Dermis blood vessel endothelial cell (primary cell): ENCODE results near the gene CGRRF1. TPM values are rescaled to one million over a fixed set of nuclear protein-coding genes. Genes with fewer than 3 reads are reported as not detected.

Source experiments
- DNase-seq: peaks from one replicate; pipeline ENCODE4 v3.0.0; 2010
- total RNA-seq: library from RNA; depleted of rRNA; stranded (reverse); fragments of >200 nt; gene quantifications from 2 replicates; pipeline ENCODE4 v1.2.3, GENCODE V29; 2014

Gene CGRRF1, protein sequence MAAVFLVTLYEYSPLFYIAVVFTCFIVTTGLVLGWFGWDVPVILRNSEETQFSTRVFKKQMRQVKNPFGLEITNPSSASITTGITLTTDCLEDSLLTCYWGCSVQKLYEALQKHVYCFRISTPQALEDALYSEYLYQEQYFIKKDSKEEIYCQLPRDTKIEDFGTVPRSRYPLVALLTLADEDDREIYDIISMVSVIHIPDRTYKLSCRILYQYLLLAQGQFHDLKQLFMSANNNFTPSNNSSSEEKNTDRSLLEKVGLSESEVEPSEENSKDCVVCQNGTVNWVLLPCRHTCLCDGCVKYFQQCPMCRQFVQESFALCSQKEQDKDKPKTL
- total RNA-seq, result 13.2 and 20.8 TPM in 2 replicates

DNA sequence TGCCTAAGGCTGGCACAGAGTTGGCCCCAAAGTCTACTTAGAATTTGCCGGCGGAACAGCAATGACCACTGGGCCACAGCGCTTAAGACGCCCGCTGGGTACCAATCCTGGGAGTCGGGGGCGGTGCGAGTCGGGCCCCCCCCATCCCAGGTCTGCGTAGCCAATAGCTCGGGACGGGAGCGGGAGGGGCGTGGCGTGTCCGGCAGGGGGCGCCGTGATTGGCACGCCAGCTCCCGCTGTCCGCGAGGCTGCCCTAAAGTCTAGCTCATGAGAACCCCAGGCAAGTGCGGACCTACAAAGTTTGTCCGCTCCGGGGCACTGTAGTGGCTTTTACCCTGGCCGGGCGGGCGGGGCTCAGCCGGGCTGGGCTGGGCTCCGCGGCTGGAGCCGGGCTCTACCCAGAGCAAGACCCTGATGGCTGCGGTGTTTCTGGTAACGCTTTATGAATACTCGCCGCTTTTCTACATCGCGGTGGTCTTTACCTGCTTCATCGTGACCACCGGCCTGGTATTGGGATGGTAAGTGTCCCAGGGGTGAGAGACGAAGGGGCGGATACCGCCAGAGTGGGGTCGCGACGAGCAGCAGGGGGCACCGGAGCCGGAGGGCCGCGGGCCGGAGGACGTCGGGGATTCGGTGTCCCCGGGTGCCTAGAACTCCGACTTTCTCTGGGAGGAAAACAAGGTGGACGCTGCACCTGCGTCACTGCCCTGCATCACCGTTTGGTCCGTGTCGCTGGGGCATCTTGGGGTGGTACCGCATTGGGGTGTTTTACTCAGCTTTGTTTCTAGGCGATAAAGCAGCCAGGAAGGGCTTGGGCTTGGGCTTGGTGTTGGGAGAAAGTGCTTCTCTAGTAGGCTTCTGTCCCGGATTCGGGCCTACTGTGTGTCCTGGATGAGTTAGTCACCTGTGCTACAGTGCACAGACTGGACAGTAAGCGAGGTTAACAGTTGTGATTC, at the start of gene CGRRF1:
CGRRF1 (plus strand) TSS at position 361 of the 956 bp plus-strand sequence; CDS start at position 415, 54 bp downstream.
- DNase-seq, result peak; percentile 99

DNA sequence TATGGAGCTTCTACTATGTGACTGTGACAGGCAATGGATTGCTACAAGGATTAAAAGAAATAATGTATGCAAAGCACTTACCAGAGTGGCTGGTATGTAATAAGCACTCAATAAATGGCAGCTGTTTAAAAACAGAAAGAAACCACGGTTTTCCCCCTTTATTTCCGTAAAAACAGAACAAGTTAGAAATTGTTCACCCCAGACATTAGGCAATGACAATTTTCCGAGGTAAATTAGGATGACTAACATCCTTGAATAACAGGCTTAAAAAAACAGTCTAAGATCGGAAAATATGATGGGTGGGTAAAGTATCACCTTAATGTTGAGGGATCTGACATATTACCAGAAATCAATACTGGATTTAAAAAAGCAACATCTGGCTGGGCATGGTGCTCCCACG, 47.7 kb upstream of the CGRRF1 start:
- peak; percentile 61 for DNase-seq

DNA sequence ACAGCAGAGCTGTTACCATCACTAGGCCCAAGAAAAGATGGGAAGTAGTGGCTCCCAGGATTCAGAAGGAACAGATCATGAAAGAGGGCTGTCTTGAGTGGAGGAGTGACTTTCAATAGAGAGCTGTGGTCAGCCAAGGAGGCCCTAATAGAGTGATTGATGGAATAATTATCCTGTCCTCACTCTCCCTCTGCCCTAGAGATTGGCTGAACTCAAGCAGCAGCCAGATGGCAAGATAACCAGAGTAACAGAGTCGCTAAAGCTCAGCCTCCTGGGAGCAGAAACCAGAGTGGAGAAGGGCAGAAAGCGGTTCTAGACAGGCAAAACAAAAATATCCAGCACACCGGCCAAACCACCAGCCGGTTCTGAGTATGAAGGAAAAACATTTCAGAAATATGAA, 44.1 kb upstream of the CGRRF1 start:
- no peak for DNase-seq

DNA sequence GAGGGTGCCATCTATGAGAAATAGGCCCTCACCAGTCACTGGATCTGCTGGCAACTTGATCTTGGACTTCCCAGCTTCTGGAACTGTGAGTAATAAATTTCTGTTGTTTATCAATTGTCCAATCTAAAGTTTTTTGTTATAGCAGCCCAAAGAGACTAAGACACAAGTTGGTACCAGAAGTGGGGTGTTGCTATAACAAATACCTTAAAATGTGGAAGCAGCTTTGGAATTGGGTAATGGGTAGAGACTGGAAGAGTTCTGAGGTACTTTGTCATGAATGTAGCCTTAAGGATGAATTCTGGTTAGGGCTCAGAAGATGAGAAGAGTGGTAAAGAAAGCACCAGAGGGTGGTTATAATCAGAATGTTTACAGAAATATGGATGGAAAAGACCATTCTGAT, 42.4 kb upstream of the CGRRF1 start:
- no peak for DNase-seq

DNA sequence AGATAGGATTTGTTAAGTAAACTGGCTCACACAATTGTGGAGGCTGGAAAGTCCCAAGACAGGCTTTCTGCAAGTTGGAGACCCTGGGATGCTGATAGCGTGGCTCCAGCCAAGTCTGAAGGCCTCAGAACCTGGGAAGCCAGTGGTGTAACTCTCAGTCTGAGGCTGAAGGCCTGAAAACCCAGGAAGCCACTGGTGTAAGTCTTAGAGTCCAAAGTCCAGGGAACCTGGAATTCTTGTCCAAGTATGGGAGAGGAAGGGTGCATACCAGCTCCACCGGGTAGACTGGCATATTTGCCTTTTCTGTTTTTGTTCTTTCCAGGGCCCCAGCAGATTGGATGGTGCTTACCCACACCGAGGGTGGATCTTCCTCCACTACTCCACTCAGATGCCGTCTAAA, 39.0 kb upstream of the CGRRF1 start:
- no peak for DNase-seq

DNA sequence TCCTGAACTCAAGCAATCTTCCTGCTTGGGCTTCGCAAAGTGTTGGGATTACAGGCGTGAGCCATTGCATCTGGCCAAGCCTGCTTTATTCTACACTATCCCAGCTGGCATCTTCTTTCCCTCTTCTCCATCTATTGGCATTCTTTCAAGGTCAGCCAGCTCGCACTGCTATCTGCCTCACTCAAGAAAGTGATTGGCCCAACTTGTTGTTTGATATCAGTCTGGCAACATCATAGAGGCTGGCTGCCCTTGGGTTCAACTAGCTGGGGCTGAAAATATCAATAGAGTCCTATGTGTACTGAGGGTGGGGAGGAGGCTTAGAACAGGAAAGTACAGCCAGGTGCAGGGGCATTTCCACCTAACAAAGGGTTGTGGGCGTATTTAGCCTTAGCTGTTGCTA, 38.1 kb upstream of the CGRRF1 start:
- no peak for DNase-seq

DNA sequence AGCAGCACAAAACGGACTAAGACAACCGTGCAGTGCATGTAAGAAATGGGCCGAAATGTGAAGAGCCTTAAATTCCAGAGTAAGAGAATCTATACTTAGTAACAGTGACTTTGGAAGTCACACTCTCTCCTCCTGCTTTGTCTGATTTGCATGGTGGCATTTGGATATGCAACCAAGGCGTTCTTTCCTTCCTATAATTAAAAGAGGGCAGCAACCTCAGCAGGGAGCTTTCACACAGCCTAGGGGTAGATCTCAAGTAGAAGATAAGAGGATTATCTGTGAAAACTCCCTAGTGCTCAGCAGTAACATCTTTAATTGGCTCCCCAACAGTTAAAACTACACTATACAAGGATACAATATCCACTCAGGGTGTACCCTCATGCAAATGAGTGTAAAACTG, 37.4 kb upstream of the CGRRF1 start:
- DNase-seq, result no peak

DNA sequence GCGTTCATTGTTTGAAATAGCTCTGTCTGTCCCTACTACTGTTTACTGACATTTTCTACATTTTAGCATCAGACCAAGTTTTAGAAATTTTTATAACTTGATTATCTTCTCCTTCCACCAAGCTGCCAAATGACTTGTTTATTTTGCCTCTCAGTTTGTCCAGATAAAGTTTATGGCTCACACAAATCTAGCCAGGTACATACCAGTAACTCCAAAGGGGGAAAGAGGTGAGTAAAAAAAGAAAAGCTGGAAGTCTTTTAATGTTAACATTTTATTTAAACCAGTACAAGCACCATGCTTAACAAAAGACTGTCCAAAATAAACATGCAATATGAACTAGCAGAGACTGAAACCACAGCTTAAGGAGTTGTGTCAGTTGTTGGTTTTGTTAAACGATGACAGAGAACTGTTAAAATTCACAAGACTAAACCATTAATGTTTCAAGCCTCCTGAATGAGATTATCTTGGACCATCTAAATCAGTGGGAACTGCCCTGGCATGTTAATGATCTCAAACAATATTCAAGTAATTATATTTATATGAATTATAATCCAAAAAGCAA, 35.4 kb upstream of the CGRRF1 start:
- DNase-seq, result no peak

DNA sequence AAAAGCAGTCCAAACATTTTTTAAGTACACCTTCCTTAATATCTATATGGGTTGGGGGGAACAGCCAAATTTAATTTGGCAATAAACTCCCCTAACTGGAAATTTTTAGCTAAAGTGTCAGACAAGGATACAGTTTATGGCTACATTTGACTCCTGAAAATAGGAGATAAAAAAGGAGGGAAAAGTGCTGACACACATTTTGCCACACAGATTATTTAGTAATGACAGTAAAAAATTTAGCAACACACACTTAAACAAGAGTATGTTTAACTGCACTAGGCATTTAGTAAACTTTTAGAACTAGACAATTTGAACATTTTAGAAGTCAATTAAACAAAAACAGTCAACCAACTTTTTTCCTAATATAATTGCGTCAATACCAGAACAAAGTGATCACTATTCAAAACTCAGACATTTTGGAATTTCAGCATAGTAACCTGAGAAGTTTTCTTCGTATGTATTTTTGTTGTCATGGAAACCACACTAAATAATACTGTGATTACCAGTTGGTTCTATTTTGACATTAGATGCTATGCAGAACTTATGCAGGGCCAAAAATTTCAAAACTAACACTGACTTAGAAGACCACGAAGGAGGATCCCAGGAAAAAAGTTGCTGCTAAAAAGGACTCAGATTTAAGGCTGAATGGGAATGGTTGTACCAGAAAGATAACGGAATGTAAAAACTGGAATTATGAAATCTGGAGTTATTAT, 34.4 kb upstream of the CGRRF1 start:
- DNase-seq, result no peak

DNA sequence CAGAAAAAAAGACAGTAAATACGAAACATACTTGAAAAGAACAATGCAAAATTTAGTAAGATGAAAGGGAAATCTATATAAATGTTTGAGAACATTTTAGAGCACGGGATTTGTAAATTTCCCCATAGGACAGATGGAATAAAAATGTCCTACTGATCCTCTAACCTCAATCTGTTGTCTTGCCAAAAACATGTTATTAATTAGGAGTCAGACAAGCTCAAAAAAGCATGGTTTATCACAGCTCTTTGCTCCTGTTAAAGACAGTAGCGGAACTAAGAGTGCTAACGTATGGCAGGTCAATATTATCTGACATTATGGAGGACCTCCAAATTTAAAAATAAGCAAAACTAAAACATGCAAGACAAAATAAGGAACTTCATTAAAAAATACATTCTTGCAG, 33.8 kb upstream of the CGRRF1 start:
- no peak for DNase-seq

DNA sequence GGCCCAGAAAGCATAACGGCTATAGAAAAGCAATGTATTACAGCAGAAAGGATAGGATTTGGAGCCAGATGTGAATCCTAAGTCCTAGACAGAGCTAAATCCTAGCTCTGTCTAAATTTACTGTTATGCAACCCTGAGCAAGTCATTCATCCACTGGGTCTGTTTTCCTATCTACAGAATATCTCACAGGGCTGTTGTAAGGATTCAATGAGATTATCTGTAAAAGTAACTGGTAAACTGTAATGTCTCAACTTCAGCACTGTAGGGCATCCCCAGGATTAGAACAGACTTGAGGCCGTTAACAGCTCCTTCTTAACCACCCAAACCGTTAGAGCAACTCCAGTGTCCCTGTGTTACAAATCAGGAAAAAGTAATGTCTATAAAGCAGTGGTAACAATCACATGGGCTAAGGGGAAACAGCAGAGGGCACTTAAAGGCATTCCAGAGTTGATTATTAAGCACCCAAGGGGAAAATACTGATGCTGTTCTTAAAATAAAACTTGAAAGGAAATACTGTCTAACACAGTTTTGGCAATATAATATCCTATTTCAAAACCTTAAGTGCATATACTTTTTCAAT, 31.0 kb upstream of the CGRRF1 start:
- DNase-seq, result peak; percentile 34

DNA sequence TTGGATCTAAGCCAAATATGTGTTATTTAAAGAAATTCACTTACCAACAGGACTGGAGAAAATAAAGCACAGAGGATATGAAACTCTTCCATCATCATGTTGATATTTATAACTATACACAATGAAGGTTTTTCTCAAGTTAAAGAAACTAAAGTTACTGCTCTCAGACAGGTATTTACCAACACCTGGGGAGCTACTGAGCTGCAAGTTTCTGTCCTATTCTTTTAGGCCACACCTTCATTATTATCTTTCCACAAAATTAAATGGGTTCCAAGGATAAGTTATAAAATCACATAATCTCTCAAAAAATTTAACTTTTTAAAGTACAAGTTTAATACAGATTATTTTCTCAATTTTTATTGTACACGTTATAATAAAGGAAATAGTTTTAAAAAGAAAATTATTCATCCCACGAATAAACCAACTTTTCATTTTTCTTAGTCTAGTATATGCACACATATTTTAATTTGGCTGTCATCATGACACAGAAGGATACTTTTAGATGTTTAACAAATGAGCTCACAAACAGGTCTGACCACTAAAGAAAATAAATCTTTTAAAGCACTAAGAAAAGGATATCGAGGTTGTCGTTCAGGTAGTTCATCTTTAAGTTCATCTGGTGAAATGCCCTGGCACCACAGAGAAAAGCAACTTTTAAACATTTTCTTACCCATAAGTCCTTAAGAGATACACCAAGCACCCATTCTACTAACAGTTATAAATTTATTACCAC, 28.7 kb upstream of the CGRRF1 start:
- DNase-seq, result no peak

DNA sequence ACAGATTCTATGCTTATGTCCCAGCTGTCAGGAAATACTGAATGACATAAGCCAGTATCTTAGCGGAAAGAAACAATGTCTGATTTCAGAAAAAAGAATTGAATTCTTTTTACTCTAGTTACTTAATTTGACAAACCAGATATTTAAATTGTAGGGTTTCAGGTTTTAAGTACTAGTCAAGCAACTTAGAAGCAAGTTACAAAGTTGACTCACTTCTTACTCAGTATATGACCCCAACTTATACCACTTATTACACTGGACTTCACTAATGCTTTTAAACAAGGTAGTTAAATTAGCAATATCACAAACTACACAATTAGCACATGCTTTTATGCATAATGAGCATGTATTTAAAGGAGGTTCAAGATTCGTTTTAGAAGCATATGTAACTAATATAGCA, 28.0 kb upstream of the CGRRF1 start:
- DNase-seq, result peak; percentile 37

DNA sequence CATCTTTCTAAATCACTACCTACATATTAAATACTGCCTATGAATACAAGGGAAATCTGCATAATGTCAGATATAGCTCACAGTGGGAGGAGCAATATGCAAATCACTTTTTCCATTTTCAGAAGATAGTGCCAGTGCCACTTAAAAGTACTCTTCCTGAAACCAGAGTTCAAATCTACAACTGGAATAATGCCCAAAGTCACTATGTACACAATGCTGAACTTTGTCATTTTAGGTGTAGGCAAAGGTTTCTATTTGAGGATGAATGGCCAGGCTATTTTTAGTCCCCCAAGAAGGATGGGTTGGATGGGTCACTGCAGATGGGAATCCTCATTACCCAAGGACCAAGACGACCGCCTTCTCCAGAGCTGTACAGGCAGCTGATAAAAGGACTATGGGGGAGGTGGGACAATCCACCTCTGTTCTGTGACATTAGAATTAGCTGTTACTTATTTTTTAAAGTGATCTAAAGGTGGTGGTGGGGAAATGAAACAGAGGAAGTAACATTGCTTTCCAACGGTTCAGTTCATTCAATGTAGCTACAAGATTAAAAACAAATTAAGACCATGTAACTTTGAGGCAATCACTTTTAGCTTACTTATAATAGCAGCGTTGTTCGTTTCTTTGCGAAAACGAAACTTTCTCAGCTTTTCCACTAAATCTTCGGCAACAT, 26.5 kb upstream of the CGRRF1 start:
- DNase-seq, result no peak

DNA sequence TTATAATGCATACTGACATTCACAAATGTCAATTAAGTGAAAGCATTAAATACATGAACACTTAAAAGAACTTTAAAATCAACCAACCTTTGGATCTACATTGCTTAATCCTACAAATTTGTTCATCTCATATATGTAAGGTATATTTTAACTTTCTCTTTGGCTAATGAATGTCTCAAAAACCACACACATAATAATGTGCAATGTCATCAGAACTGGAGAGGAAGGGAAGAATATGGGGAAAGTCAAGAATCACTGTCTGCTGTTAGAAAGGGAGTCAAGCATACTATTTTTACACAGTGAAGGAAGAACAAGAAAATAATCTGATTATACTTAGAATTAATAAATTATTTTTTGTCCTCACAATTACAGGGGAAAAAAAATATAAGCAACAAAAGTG, 25.9 kb upstream of the CGRRF1 start:
- no peak for DNase-seq

DNA sequence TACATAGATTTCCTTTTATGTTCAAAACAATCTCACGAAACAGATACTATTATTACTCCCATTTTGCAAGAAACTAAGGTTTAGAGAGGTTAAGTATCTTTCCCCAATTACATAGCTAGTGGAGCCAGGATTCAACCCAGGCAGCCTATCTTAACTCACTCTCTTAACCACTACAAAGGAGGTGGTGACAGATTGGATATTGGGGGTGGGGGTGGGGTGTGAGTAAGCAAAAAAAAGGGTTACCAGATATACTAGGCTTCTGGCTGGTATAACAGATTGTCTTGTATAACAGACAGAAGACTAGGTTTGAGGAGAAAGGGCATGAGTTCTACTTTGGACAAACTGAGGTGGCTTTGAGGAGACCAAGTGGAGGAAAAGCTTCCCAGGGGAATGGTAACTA, 23.0 kb upstream of the CGRRF1 start:
- DNase-seq, result no peak

DNA sequence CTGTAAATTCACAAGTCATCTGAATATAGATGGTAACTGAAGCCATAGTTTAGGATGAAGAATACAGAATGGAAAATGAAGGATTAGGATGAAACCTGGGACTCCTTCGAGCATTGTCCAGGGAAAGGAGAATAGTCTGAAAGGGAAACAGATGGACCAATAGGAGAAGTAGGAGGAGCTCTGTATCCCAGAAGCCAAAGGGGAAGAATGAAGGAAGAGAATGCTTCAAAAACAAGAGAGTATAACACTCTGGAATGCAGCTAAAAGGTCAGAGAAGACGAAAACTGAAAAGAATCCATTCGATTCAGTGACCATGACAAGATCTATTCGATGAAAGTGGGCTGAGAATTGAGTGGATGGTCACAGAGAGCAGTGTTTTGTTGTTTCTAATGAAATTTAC, 21.9 kb upstream of the CGRRF1 start:
- DNase-seq, result peak; percentile 59

DNA sequence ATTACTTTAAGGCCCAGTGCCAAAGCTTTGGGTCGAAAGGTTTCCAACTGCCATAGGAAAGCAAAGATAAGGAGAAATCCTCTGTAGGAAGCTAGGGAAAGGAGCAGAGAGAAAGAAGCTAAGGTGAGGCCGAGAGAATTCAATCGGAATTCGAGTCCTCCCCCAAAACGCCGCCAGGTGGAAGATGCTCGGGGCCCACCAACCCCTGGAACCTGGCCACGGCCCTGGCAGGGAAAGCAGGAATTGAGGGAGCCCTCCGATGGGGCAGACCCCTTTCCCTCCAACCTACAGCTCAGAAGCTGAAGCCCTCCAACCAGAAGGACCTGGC, 21.4 kb upstream of the CGRRF1 start:
- DNase-seq, result no peak

DNA sequence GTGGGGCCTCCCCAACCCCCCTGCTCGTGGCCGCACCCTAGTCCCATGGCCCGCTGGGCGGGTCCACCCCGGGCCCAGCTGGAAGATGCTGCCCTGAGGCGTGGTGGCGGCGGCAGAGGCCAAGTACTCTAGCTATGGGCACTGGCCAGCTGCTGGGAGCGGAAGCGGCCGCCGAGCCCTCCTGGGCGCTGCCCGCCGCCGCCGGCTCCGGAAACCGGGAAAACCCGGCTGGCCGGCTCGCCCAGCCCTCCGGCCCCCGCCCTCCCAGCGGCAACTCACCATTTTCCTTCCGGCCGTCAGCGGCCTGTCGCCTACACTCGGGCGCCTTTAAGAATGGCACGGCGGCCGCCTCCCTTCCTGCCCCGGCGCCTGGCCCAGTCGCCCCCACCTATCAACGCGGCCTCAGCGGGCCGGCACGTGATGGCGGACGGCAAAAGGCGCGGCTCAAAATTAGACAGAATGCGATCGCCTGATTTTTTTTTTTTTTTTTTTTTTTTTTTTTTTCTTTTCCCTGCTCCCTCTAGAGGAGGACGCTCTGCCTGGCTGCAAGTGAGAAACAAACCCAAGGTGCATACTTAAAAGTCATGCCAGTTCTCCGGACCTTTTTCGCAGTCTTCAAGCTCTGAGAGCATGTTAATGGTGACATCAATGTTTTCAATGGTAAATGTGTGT, 20.9 kb upstream of the CGRRF1 start, which contains the start of gene GMFB:
GMFB (minus strand) TSS at position 335 of the 672 bp plus-strand sequence; CDS start at position 282, 53 bp downstream.
- DNase-seq, result peak; percentile 97

DNA sequence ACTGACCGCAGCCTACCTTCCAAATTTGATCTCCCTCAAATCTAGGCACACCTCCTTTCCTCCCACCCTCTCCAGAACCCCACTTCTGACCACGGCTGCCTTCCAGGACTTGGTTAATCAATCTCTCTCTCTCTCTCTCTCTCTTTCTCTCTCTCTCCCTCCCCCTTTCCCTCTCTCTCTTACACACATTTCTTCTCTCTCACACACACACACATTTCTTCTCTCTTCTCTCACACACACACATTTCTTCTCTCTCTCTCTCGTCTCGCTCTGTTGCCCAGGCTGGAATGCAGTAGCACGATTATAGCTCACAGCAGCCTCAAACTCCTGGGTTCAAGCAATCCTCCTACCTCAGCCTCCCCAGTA, 20.4 kb upstream of the CGRRF1 start:
- no peak for DNase-seq
